T-helper 1 cell treated with Interleukin-12 subunit alpha and Interleukin-12 subunit beta and Interleukin-4 antibody, amounts not matched to agents 30 μg/mL and 1 μg/mL, for 36 hours (primary cell): ENCODE data around the gene CTSW.

Experiments
- H3K27ac Mint-ChIP-seq: one replicate; pipeline ENCODE4 v1.8.0; 2021; ENCODE audit warnings: mild to moderate bottlenecking, mixed read lengths
- H3K27me3 Mint-ChIP-seq: one replicate; pipeline ENCODE4 v1.8.0; 2021; ENCODE audit warnings: low read depth, mixed read lengths
- H3K36me3 Mint-ChIP-seq: one replicate; pipeline ENCODE4 v1.8.0; 2021; ENCODE audit warnings: low read depth, mixed read lengths
- H3K4me1 Mint-ChIP-seq: one replicate; pipeline ENCODE4 v1.8.0; 2021; ENCODE audit warnings: low read depth, mixed read lengths
- H3K4me3 Mint-ChIP-seq: one replicate; pipeline ENCODE4 v1.8.0; 2021; ENCODE audit warnings: mild to moderate bottlenecking, moderate library complexity, mixed read lengths
- H3K9me3 Mint-ChIP-seq: one replicate; pipeline ENCODE4 v1.8.0; 2021; ENCODE audit warnings: mixed read lengths

Gene CTSW

GRCh38 chr11:65894034-65894591 lies 14.5 kb downstream of the CTSW start:
- Mint-ChIP-seq H3K4me3 (peak overlapping the region; percentile 65), H3K27ac (peak overlapping the region; percentile 84), H3K36me3 (peaks cover 2% of the 10 kb centered on the region), H3K9me3 (no peaks in the 10 kb centered on the region), H3K4me1 (peaks cover 53% of the 10 kb centered on the region), H3K27me3 (no peaks in the 10 kb centered on the region)

GRCh38 chr11:65895482-65895981 lies 15.9 kb downstream of the CTSW start:
- no peaks in the 10 kb centered on the region for H3K9me3 Mint-ChIP-seq
- H3K27me3 Mint-ChIP-seq, result no peaks in the 10 kb centered on the region
- H3K4me1 Mint-ChIP-seq, result peaks cover 41% of the 10 kb centered on the region
- H3K4me3 Mint-ChIP-seq, result peak overlapping the region; percentile 25
- peaks cover 2% of the 10 kb centered on the region for H3K36me3 Mint-ChIP-seq
- peak overlapping the region; percentile 62 for H3K27ac Mint-ChIP-seq

- peaks cover 43% of the 10 kb centered on the region for H3K4me1 Mint-ChIP-seq
- no peaks in the 10 kb centered on the region for H3K27me3 Mint-ChIP-seq
- H3K9me3 Mint-ChIP-seq, result no peaks in the 10 kb centered on the region
- H3K4me3 Mint-ChIP-seq, result no peak overlapping the region
- H3K27ac Mint-ChIP-seq, result peak overlapping the region; percentile 62
- peaks cover 2% of the 10 kb centered on the region for H3K36me3 Mint-ChIP-seq
Measured at GRCh38 chr11:65896034-65896999, 16.7 kb downstream of the CTSW start.

- H3K9me3 Mint-ChIP-seq, result no peaks in the 10 kb centered on the region
- peak overlapping the region; percentile 31 for H3K27ac Mint-ChIP-seq
- peaks cover 2% of the 10 kb centered on the region for H3K36me3 Mint-ChIP-seq
- H3K4me1 Mint-ChIP-seq, result peaks cover 42% of the 10 kb centered on the region
- peaks cover 1% of the 10 kb centered on the region for H3K27me3 Mint-ChIP-seq
- peak overlapping the region; percentile 28 for H3K4me3 Mint-ChIP-seq
Measured at GRCh38 chr11:65897020-65897471, 17.4 kb downstream of the CTSW start.

- Mint-ChIP-seq H3K9me3 (no peaks in the 10 kb centered on the region), H3K36me3 (peaks cover 2% of the 10 kb centered on the region), H3K27ac (peak overlapping the region; percentile 84), H3K4me3 (peak overlapping the region; percentile 70), H3K27me3 (peaks cover 8% of the 10 kb centered on the region), H3K4me1 (peaks cover 29% of the 10 kb centered on the region)
Measured at GRCh38 chr11:65898656-65899355, 19.2 kb downstream of the CTSW start.

GRCh38 chr11:65899356-65900124 lies 19.9 kb downstream of the CTSW start:
- H3K36me3 Mint-ChIP-seq, result peaks cover 2% of the 10 kb centered on the region
- no peaks in the 10 kb centered on the region for H3K9me3 Mint-ChIP-seq
- peaks cover 23% of the 10 kb centered on the region for H3K4me1 Mint-ChIP-seq
- peak overlapping the region; percentile 55 for H3K27ac Mint-ChIP-seq
- H3K27me3 Mint-ChIP-seq, result peaks cover 12% of the 10 kb centered on the region
- peak overlapping the region; percentile 67 for H3K4me3 Mint-ChIP-seq

GRCh38 chr11:65900125-65900898 lies 20.7 kb downstream of the CTSW start, which contains the start of gene FOSL1:
Gene FOSL1 (minus strand): TSS chr11:65900388. CDS start chr11:65900339, 49 bp downstream.
- peaks cover 12% of the 10 kb centered on the region for H3K27me3 Mint-ChIP-seq
- H3K36me3 Mint-ChIP-seq, result peaks cover 2% of the 10 kb centered on the region
- H3K27ac Mint-ChIP-seq, result peak within 1 kb of the TSS; percentile 80
- no peaks in the 10 kb centered on the region for H3K9me3 Mint-ChIP-seq
- peaks cover 20% of the 10 kb centered on the region for H3K4me1 Mint-ChIP-seq
- peak within 1 kb of the TSS; percentile 67 for H3K4me3 Mint-ChIP-seq

- peaks cover 2% of the 10 kb centered on the region for H3K36me3 Mint-ChIP-seq
- H3K27me3 Mint-ChIP-seq, result peaks cover 12% of the 10 kb centered on the region
- H3K4me3 Mint-ChIP-seq, result no peak overlapping the region
- H3K9me3 Mint-ChIP-seq, result no peaks in the 10 kb centered on the region
- H3K27ac Mint-ChIP-seq, result peak overlapping the region; percentile 80
- H3K4me1 Mint-ChIP-seq, result peaks cover 16% of the 10 kb centered on the region
Measured at GRCh38 chr11:65900899-65901180, 21.2 kb downstream of the CTSW start.

- no peak overlapping the region for H3K27ac Mint-ChIP-seq
- H3K4me3 Mint-ChIP-seq, result no peak overlapping the region
- peaks cover 10% of the 10 kb centered on the region for H3K4me1 Mint-ChIP-seq
Measured at GRCh38 chr11:65903068-65903481, 23.4 kb downstream of the CTSW start.

GRCh38 chr11:65903715-65904114 lies 24.1 kb downstream of the CTSW start:
- H3K27me3 Mint-ChIP-seq, result peaks cover 18% of the 10 kb centered on the region
- H3K27ac Mint-ChIP-seq, result no peak overlapping the region
- H3K4me1 Mint-ChIP-seq, result peaks cover 8% of the 10 kb centered on the region
- no peaks in the 10 kb centered on the region for H3K36me3 Mint-ChIP-seq
- no peaks in the 10 kb centered on the region for H3K9me3 Mint-ChIP-seq
- no peak overlapping the region for H3K4me3 Mint-ChIP-seq

More at GRCh38 chr11:65903068-65903481, 23.4 kb downstream of the CTSW start:
- H3K27me3 Mint-ChIP-seq, result peaks cover 18% of the 10 kb centered on the region
- no peaks in the 10 kb centered on the region for H3K36me3 Mint-ChIP-seq
- no peaks in the 10 kb centered on the region for H3K9me3 Mint-ChIP-seq

- H3K9me3 Mint-ChIP-seq, result no peaks in the 10 kb centered on the region
- no peak overlapping the region for H3K4me3 Mint-ChIP-seq
- H3K27ac Mint-ChIP-seq, result no peak overlapping the region
- H3K4me1 Mint-ChIP-seq, result peaks cover 12% of the 10 kb centered on the region
- no peaks in the 10 kb centered on the region for H3K36me3 Mint-ChIP-seq
- H3K27me3 Mint-ChIP-seq, result peaks cover 18% of the 10 kb centered on the region
Measured at GRCh38 chr11:65906602-65907001, 27.0 kb downstream of the CTSW start.

- H3K27me3 Mint-ChIP-seq, result peaks cover 13% of the 10 kb centered on the region
- H3K4me1 Mint-ChIP-seq, result peaks cover 9% of the 10 kb centered on the region
- no peak overlapping the region for H3K4me3 Mint-ChIP-seq
- no peaks in the 10 kb centered on the region for H3K36me3 Mint-ChIP-seq
- H3K27ac Mint-ChIP-seq, result no peak overlapping the region
- no peaks in the 10 kb centered on the region for H3K9me3 Mint-ChIP-seq
Measured at GRCh38 chr11:65907878-65908277, 28.2 kb downstream of the CTSW start.
